Heart right ventricle (tissue), 16 donors: ENCODE measurements around the gene OSBPL7. TPM values are rescaled to one million over a fixed set of nuclear protein-coding genes. Genes with fewer than 3 reads are reported as not detected.
A peak's percentile ranks its signal among the peaks of the same experiment; 100 is the strongest.

Source experiments
- ATAC-seq, 8 donors: fragments of 200-7000 bp; cut with Tn5 transposase; one replicate each; pipeline ENCODE4 v1.9.1; 2020; ENCODE audit warnings: mild to moderate bottlenecking in 8 of 8, moderate library complexity in 8 of 8, moderate number of reproducible peaks in 1 of 8
- DNase-seq, 2 donors: peaks; one replicate each; pipeline ENCODE4 v3.0.0-alpha.2; 2020
- H3K27ac ChIP-seq, 10 donors: fragments of 200-600 bp; sonication (generic) in 2 of 10; one replicate each; pipeline versions ENCODE4 v1.5.0 to v1.8.0; 2020 to 2022; ENCODE audit warnings: mild to moderate bottlenecking in 3 of 10
- H3K27me3 ChIP-seq, 7 donors: fragments of 200-600 bp; one replicate each; pipeline ENCODE4 v1.8.0; 2021 to 2022; ENCODE audit warnings: mild to moderate bottlenecking in 2 of 7
- H3K36me3 ChIP-seq, 9 donors: fragments of 200-600 bp; sonication (generic) in 1 of 9; one replicate each; pipeline versions ENCODE4 v1.5.0 to v1.8.0; 2020 to 2022; ENCODE audit warnings: mild to moderate bottlenecking in 2 of 9
- H3K4me1 ChIP-seq, 9 donors: fragments of 200-600 bp; sonication (generic) in 1 of 9; one replicate each; pipeline versions ENCODE4 v1.5.0 to v1.8.0; 2020 to 2022; ENCODE audit warnings: mild to moderate bottlenecking in 4 of 9
- H3K4me3 ChIP-seq, 10 donors: fragments of 200-600 bp; sonication (generic) in 2 of 10; one replicate each; pipeline versions ENCODE4 v1.5.0 to v1.8.0; 2020 to 2022; ENCODE audit warnings: mild to moderate bottlenecking in 7 of 10, moderate library complexity in 2 of 10
- H3K9me3 ChIP-seq, 11 donors: fragments of 200-600 bp in 10 of 11; sonication (generic) in 2 of 11; one replicate each; pipeline versions ENCODE4 v1.5.0 to v1.8.0; 2013 to 2022; ENCODE audit warnings: mild to moderate bottlenecking in 2 of 11, control low read depth in 1 of 11, moderate library complexity in 1 of 11
- WGBS, 2 donors: extraction: QIAGEN DNeasy Blood & Tissue Kit; methylation state at CpG; one replicate each; pipeline ENCODE4 v1.1.7; 2013; ENCODE audit warnings: inconsistent platforms in 1 of 2; 5-methylcytosine and 5-hydroxymethylcytosine counted together
- intact Hi-C, 10 donors: fragments of 100-400 bp; cut with DNase I; formaldehyde crosslinking; loops; one replicate each; pipeline versions ENCODE4 v1.11.1 to v1.14.2; 2022
- polyA plus RNA-seq, 2 donors: library from polyadenylated mRNA; stranded (reverse); fragments of 200-250 nt; gene quantifications; one replicate each; pipeline ENCODE4 v1.2.3, GENCODE V29; 2013
- total RNA-seq, 10 donors: library from RNA; stranded (reverse); fragmentation: NEBNext Ultra II Directional in 3 of 10; extraction: Animal tissue kit (Norgen Biotek cat#: 25700) in 3 of 10; gene quantifications; one replicate each; pipeline versions ENCODE4 v1.2.1 to v1.2.4, GENCODE V29; 2021 to 2023
- TF ChIP-seq, protein P1 (sequence below), 9 donors: fragments of 200-600 bp; sonication (generic) in 2 of 9; IDR thresholded peaks; one replicate each; pipeline versions ENCODE4 v1.5.0 to v1.8.0; 2021 to 2022; ENCODE audit warnings: antibody characterized with exemption in 9 of 9, mild to moderate bottlenecking in 5 of 9, moderate library complexity in 1 of 9
- donor health status: Arrhythmogenic right ventricular cardiomyopathy.
- donor health status: ischemic (EF 13 %, LVEDD 7.1; RV severe dilation, severe dysfunction).
- donor health status: healthy with polysubstance abuse.
- donor health status: DM: no; HTN: yes; CAD: no.
- donor health status: DM: no; HTN: no; CAD: no.
- donor health status: ischemic (EF 25% LVEDD 6.9; RV normal size, moderate dysfunction).
- donor health status: ischemic (EF 25% LVEDD 5.7; RV mildly dilated, moderate dysfunction).
- donor health status: healthy.
- donor health status: DM: yes; HTN: yes; CAD: no.
- donor health status: Ischemic cardiomyopathy.
- donor health status: ischemic (EF 35%, LVEDD 5.7; RV mildly dilated, moderate dysfunction).
- donor health status: nonischemic (EF 11% LVEDD 7.7; RV severe dilation, severe dysfunction).
- donor health status: DM: yes; HTN: yes; CAD: no.
- donor health status: PGD.
- donor health status: ischemic (EF 29% LVEDD 5.4; RV normal size, mild dysfunction).
- donor health status: nonischemic (EF 23%, LVEDD 6.1; RV moderate dilation, normal function).

Gene OSBPL7
- total and polyA plus RNA-seq, 12 donors: 2.8 to 9.6 (median 5.1) TPM

DNA sequence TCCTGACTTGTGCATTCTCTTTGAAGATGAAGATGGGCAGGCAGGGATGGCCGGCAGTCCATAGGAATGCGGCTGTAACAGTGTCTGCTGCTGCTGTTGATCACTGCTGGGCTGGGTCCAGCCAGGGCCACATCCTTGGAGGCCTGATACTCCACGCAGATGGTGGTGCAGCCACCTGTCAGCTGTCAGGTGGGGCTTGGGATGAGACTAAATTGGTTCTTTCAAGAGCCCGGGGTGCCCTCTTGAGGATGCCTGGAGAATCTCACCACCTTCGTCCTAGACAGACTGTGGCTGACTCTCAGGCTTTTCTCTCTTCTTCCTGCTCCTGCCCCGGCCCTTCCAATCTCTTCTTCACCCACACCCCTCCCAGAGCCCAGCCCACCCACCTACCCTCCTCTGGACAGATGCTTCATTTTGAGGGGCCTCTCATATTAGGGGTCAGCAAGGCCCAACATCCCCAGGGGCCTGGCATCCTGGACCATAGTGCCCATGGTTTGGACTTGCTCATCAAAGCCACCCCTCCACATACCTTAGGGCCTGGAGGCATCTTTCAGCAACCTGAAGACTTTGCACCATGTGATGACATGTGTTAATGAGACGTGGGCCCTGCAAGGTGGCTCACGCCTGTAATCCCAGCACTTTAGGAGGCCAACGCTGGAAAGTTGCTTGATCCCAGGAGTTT is 19.1 kb downstream of the OSBPL7 start:
- DNase-seq: no peak
- H3K4me3 ChIP-seq: no peak overlapping the region
- no peaks in the 10 kb centered on the region for H3K9me3 ChIP-seq
- TF ChIP-seq, protein P1, sequence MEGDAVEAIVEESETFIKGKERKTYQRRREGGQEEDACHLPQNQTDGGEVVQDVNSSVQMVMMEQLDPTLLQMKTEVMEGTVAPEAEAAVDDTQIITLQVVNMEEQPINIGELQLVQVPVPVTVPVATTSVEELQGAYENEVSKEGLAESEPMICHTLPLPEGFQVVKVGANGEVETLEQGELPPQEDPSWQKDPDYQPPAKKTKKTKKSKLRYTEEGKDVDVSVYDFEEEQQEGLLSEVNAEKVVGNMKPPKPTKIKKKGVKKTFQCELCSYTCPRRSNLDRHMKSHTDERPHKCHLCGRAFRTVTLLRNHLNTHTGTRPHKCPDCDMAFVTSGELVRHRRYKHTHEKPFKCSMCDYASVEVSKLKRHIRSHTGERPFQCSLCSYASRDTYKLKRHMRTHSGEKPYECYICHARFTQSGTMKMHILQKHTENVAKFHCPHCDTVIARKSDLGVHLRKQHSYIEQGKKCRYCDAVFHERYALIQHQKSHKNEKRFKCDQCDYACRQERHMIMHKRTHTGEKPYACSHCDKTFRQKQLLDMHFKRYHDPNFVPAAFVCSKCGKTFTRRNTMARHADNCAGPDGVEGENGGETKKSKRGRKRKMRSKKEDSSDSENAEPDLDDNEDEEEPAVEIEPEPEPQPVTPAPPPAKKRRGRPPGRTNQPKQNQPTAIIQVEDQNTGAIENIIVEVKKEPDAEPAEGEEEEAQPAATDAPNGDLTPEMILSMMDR (IDR thresholded peaks at IDR 0.05): peak in 8 of 9 donors; percentile 17 to 66 (median 58)
- intact Hi-C loops: loop anchor here in 6 of 10 donors (5.0 to 10.0 kb wide), 4 partner anchors 105 to 140 kb away; partner anchors contain the start of gene TBKBP1 (in 1 of the 6)
- peaks cover 0 to 3% (median 0%) of the 10 kb centered on the region in 7 donors for H3K27me3 ChIP-seq
- H3K4me1 ChIP-seq: peaks cover 0 to 14% (median 0%) of the 10 kb centered on the region in 9 donors
- peak in 7 of 8 donors; percentile 32 to 63 (median 44) for ATAC-seq
- 35 to 36% methylated on average over 9 of the region's 9 CpGs for WGBS, 2 donors
- peaks cover 0 to 11% (median 0%) of the 10 kb centered on the region in 9 donors for H3K36me3 ChIP-seq
- no peak overlapping the region for H3K27ac ChIP-seq

DNA sequence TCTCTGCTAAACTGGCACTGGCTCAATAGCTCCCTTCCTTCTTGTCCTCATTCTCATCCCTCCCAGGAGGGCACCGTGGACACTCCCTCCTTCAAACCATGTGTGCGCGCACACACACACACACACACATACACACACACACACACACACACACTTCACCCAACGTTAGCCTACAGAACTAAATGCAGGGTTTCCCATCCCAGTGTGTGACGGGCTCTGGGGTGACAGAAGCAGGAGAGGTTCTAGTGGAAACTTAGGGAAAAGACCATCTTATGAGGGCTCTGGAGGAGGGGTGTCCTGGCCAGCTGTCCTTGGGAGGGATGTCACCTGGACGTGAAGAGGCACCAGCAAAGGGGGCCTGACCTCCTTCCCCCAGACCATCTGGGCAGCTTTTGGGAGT is 19.7 kb downstream of the OSBPL7 start:
- DNase-seq (no peak), ATAC-seq (no peak)
- Histone ChIP-seq H3K9me3 (no peaks in the 10 kb centered on the region), H3K4me3 (no peak overlapping the region), H3K4me1 (peaks cover 0 to 14% (median 0%) of the 10 kb centered on the region in 9 donors), H3K27me3 (peaks cover 0 to 5% (median 0%) of the 10 kb centered on the region in 7 donors), H3K27ac (no peak overlapping the region), H3K36me3 (peaks cover 0 to 5% (median 0%) of the 10 kb centered on the region in 9 donors)
- WGBS, 2 donors: 56 to 60% methylated on average over 6 of the region's 6 CpGs
- intact Hi-C loops: loop anchor here in 6 of 10 donors (5.0 to 10.0 kb wide), 4 partner anchors 105 to 140 kb away; partner anchors contain the start of gene TBKBP1 (in 1 of the 6)
- TF ChIP-seq, protein P1 (IDR thresholded peaks at IDR 0.05): no peak

DNA sequence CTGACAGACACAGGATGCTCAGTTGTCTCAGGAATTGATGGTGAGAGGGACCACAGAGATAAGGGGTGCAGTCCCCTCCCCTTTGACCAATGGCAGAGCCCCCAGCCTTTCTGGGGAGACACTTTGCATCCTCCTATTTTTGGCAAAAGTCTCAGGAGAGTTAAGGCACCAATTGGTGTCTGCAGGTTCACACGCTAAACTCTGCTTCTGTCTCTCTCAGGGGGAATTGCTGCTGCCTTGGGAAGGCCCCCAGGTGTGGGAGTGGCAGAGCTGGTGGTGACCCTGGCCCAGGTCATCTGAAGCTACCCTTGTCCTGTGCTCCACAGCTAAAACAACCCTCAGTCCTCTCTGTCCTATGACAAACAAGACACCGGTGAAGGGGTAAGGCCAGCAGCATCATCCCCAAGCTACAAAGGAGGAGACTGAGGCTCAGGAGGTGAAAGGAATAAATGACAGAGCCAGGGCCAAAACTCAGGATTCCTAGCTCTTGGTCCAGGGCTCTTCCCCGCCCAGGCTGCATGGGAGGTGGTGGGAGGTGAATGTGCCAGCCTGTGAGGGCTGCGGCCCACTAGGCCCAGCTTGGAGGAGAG is 20.3 kb downstream of the OSBPL7 start:
- ATAC-seq: no peak
- Histone ChIP-seq H3K27ac (no peak overlapping the region), H3K27me3 (peaks cover 0 to 10% (median 0%) of the 10 kb centered on the region in 7 donors), H3K4me1 (peaks cover 0 to 12% (median 0%) of the 10 kb centered on the region in 9 donors), H3K4me3 (no peak overlapping the region), H3K36me3 (no peaks in the 10 kb centered on the region), H3K9me3 (no peaks in the 10 kb centered on the region)
- intact Hi-C loops: loop anchor here in 6 of 10 donors (5.0 to 10.0 kb wide), 4 partner anchors 104 to 139 kb away; partner anchors contain the start of gene TBKBP1 (in 1 of the 6)
- WGBS, 2 donors: 73 to 83% methylated on average over 4 of the region's 4 CpGs
- TF ChIP-seq, protein P1 (IDR thresholded peaks at IDR 0.05): no peak
- no peak for DNase-seq

DNA sequence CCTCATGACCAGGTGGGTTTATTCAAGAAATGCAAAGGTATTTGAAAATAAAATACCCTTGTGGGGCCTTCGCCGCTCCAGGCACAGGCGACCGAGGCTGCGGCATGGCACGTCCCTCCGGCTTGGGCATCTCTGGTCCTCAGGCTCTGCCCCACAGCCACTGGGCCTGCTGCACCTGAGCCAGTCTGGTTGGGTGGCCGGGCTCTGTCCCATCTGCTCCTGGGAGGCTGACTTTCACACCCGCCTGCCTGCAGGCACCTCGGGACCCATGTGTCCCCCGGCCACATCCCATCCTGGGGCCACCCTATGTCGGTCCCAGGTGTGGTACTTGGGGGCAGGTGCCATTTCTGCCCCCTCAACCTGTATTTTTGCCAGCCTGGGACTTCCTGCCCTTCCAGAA is 20.9 kb downstream of the OSBPL7 start:
- 81 to 82% methylated on average over 12 of the region's 12 CpGs for WGBS, 2 donors
- peaks cover 0 to 7% (median 0%) of the 10 kb centered on the region in 9 donors for H3K4me1 ChIP-seq
- TF ChIP-seq, protein P1 (IDR thresholded peaks at IDR 0.05): no peak
- no peaks in the 10 kb centered on the region for H3K36me3 ChIP-seq
- ATAC-seq (no peak), DNase-seq (no peak)
- H3K4me3 ChIP-seq: no peak overlapping the region
- H3K27ac ChIP-seq: no peak overlapping the region
- H3K27me3 ChIP-seq: peaks cover 0 to 12% (median 0%) of the 10 kb centered on the region in 7 donors
- H3K9me3 ChIP-seq: no peaks in the 10 kb centered on the region
- intact Hi-C loops: loop anchor here in 6 of 10 donors (5.0 to 10.0 kb wide), 4 partner anchors 103 to 138 kb away; partner anchors contain the start of gene TBKBP1 (in 1 of the 6)
